ENCODE results near the gene HIRA.

DNA sequence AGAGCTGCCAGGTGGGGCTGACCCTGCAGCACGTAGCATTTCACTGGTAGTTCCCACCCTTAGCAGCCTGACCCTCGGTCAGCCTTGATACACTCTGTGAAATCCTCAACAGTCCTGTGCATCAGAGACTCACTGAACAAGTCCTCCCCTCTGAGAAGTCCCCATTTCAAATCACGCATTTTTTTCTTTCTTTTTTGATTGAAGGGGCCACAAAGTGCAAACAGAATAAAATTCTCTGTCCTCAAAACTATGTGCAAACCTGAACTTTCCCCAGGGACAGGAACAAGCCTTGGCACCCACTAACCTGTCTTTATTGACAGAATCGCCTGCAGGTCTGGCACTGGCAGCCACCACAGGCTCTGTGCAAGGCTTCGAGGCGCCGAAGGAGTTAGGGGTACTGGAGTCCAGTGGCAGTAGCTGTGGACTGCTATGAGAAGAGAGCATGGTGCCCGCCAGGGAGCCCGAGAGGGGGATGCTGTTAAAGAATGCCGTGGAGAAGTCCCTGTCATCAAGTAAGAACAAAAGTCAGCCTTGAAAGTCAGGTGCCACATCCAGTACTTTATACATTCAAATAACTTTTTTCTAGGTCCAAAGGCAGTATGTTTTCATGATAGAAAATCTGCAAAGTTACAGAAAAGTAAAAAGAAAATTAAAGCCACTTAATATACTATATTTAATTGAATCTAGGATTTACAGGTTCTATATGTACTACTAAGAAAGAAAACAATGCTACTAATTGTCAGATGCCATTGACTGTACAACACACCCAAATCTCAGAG is 53.8 kb downstream of the HIRA start:
- TF ChIP-seq POLR2A (IDR thresholded peaks at IDR 0.05; ENCODE audit: control extremely low read depth in 1 of 2, low read depth in 2 of 2, low read length in 2 of 2) (no peak), CHD1 (IDR thresholded peaks at IDR 0.05; ENCODE audit: low read depth, low read length) (no peak), POLR2AphosphoS5 (IDR thresholded peaks at IDR 0.05; ENCODE audit: low read depth, low read length) (no peak), CTCF (IDR thresholded peaks at IDR 0.05; ENCODE audit: control extremely low read depth in 1 of 3, insufficient read depth in 1 of 3, low read depth in 1 of 3, low read length in 3 of 3) (no peak), TAF1 (IDR thresholded peaks at IDR 0.05; ENCODE audit: low read depth, low read length) (no peak), FOSL1 (IDR thresholded peaks at IDR 0.05; ENCODE audit: insufficient read depth, low read depth, low read length) (no peak), RAD21 (IDR thresholded peaks at IDR 0.05 in 1 of 2, conservative IDR thresholded peaks at IDR 0.05 in 1 of 2; ENCODE audit: low read depth in 2 of 2, low read length in 2 of 2) (no peak), SIN3A (conservative IDR thresholded peaks at IDR 0.05 in 1 of 2, IDR thresholded peaks at IDR 0.05 in 1 of 2; ENCODE audit: low read depth in 1 of 2, low read length in 2 of 2) (no peak), RBBP5 (IDR thresholded peaks at IDR 0.05; ENCODE audit: borderline replicate concordance, low read depth, low read length) (no peak), BCL11A (IDR thresholded peaks at IDR 0.05; ENCODE audit: low read depth in 2 of 2, low read length in 2 of 2) (no peak), KDM5A (IDR thresholded peaks at IDR 0.05; ENCODE audit: low read length) (no peak), SUZ12 (IDR thresholded peaks at IDR 0.05; ENCODE audit: low read length) (no peak), SRF (IDR thresholded peaks at IDR 0.05; ENCODE audit: low read depth, low read length) (no peak)
